AG04450 (cell line): ENCODE measurements around the gene AK5. TPM values are rescaled to one million over a fixed set of nuclear protein-coding genes. Genes with fewer than 3 reads are reported as not detected.

Experiments
- CTCF ChIA-PET: fragments of 300-600, 350-600 bp; formaldehyde crosslinking; extraction: SDS; loops from one replicate; lab custom pipeline; 2022; ENCODE audit warnings: antibody characterized with exemption, inconsistent platforms; lab: Charles Lee
- POLR2A ChIA-PET: fragments of 350-600 bp; formaldehyde crosslinking; extraction: SDS; loops from one replicate; lab custom pipeline; 2021; ENCODE audit warnings: antibody characterized with exemption, inconsistent platforms; lab: Yijun Ruan, JAX
- DNase-seq: peaks from one replicate; pipeline ENCODE4 v3.0.0-alpha.2; 2011; ENCODE audit warnings: low read depth, low spot score
- H3K27ac ChIP-seq: one replicate; pipeline ENCODE4 v1.5.1; 2012; ENCODE audit warnings: low read depth, low read length, control low read depth
- H3K27me3 ChIP-seq: one replicate; pipeline ENCODE4 v1.6.0; 2012; ENCODE audit warnings: low read length; ENCODE audit not compliant: control insufficient read depth, insufficient read depth
- H3K4me3 ChIP-seq: 2 replicates; pipeline ENCODE4 v1.5.1; 2011; ENCODE audit warnings: mild to moderate bottlenecking, low read depth, low read length, control low read depth
- H3K9me3 ChIP-seq: 2 replicates; pipeline ENCODE4 v1.5.1; 2012; ENCODE audit warnings: low read length; ENCODE audit not compliant: control insufficient read depth, insufficient read depth
- polyA plus RNA-seq: library from polyadenylated mRNA; depleted of rRNA; stranded (reverse); fragments of >200 nt; gene quantifications from 2 replicates; pipeline ENCODE4 v1.2.3, GENCODE V29; 2011
- TF ChIP-seq, protein P1 (sequence below): IDR thresholded peaks from 2 replicates; pipeline ENCODE4 v1.5.1; 2011; ENCODE audit warnings: low read depth, low read length, control low read depth, inconsistent platforms

The AK5 gene
- polyA plus RNA-seq, 1 experiment = 45.1 TPM

DNA sequence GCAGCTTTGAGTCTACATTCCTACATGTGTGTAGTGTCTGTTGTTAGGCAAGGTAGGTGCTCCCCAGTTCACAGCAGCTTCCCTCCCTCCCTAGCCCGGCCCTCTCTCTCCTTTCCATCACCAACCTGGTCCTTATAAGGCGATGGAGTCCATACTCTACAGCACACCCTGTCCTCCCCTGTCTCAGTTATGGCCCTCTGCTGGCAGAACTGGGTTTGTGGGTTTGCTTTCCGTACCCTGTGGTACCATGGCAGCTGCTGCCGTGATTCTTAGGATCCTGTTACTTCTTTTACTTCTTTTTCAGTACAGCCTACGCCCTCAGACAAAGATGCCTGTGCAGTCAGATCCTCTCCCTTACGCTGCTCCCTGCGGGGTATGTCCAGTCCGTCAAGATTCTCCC, 31.7 kb downstream of the AK5 start:
- Histone ChIP-seq H3K27me3 (no peaks in the 10 kb centered on the region), H3K27ac (no peak overlapping the region), H3K4me3 (no peak overlapping the region), H3K9me3 (no peaks in the 10 kb centered on the region; the same call in 1 of the 2 replicates)
- POLR2A ChIA-PET = interaction anchor here (0.6 kb wide), 1 partner anchor 58 kb away, joined by 4 read pairs; no protein-coding TSS in a partner anchor
- TF ChIP-seq, protein P1, sequence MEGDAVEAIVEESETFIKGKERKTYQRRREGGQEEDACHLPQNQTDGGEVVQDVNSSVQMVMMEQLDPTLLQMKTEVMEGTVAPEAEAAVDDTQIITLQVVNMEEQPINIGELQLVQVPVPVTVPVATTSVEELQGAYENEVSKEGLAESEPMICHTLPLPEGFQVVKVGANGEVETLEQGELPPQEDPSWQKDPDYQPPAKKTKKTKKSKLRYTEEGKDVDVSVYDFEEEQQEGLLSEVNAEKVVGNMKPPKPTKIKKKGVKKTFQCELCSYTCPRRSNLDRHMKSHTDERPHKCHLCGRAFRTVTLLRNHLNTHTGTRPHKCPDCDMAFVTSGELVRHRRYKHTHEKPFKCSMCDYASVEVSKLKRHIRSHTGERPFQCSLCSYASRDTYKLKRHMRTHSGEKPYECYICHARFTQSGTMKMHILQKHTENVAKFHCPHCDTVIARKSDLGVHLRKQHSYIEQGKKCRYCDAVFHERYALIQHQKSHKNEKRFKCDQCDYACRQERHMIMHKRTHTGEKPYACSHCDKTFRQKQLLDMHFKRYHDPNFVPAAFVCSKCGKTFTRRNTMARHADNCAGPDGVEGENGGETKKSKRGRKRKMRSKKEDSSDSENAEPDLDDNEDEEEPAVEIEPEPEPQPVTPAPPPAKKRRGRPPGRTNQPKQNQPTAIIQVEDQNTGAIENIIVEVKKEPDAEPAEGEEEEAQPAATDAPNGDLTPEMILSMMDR = peak; percentile 45
- CTCF ChIA-PET = interaction anchor here (0.6 to 1.4 kb wide), 4 partner anchors 19 to 813 kb away, joined by 3 to 4 read pairs (median 3); no protein-coding TSS in a partner anchor
- no peak for DNase-seq

- Histone ChIP-seq H3K9me3 (no peaks in the 10 kb centered on the region), H3K27me3 (no peaks in the 10 kb centered on the region), H3K27ac (no peak overlapping the region), H3K4me3 (no peak overlapping the region)
- TF ChIP-seq, protein P1 = no peak
- ChIA-PET POLR2A (no interaction called here), CTCF (no interaction called here)
- no peak for DNase-seq
Observed at GRCh38 chr1:77316006-77316405, 34.2 kb downstream of the AK5 start.

- CTCF ChIA-PET = no interaction called here
- POLR2A ChIA-PET = no interaction called here
- H3K27me3 ChIP-seq = no peaks in the 10 kb centered on the region
- no peak overlapping the region for H3K4me3 ChIP-seq
- TF ChIP-seq, protein P1 = no peak
- no peaks in the 10 kb centered on the region for H3K9me3 ChIP-seq
- no peak overlapping the region for H3K27ac ChIP-seq
- DNase-seq = no peak
Observed at GRCh38 chr1:77316966-77317365, 35.1 kb downstream of the AK5 start.

DNA sequence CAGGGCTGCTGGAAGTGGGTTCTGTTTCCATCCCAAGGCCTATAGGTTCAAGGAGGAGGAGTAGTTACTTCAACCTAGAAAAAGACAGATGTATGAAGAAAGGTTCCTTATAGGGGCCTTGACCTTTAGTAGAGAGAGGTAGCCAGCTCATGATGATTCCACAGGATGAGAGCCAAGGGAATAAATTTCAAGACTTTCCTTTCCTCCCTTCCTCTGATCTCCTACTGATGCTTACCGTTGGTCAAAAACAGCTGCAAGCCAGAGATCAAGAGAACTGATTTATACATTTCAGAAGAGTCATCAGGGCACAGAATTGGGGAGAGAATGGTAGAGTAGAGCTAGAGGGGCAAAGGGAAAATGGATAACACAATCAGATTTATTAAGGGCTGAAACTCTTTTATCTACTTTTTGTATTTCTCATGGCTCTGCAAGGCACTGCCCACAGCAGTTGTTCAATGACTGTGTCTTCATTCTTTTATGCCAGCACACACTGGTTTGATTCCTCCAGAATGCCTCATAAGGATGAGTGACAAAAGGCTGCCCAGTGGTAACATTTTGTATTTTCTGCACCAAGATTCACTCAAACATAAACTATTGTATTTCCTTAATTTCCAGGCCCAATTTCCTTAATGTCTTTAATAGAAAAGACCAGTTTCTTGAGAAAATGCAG, 37.4 kb downstream of the AK5 start:
- ChIA-PET POLR2A (no interaction called here), CTCF (no interaction called here)
- Histone ChIP-seq H3K9me3 (no peaks in the 10 kb centered on the region), H3K27me3 (no peaks in the 10 kb centered on the region), H3K27ac (no peak overlapping the region), H3K4me3 (no peak overlapping the region)
- TF ChIP-seq, protein P1 = no peak
- DNase-seq = no peak

DNA sequence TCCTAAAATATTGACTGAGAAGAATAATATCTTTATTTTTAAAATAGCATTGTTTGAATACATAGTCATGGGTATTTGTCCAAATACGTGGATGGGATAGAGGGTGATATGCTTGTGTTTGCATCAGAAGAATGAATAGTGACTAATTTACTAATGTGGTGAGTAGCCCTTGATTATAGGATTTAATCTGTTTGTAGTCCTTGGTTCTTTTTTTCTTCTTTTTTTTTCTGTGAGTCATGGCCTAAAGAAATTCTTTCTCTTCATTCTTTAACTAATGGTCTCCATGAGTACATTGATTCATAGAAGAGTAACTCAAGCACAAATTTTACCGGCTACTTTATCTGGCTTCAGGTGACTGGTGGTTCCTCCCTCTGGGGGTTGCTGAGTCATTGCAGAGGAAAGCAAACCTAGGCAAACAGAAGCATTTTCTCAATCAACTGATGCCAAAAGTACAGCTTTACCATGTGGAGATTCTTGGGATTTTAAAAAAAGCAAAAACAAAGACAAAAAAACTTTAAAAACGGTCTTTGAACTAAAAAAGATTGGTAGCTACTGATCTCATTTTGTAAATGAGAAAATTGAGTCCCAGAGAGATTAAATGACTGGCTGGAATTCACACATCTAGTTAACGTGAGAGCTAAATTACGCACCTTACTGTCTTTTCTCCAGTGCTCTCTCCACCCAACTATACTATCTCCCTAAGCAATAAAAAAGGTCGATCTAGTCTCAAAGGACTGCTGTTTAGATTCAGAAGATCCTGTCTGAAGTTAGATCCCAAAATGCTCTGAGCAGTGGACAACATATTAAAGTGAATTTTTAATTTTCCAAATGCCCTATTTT, 40.5 kb downstream of the AK5 start:
- TF ChIP-seq, protein P1 = no peak
- no peak overlapping the region for H3K27ac ChIP-seq
- no peaks in the 10 kb centered on the region for H3K9me3 ChIP-seq
- no peaks in the 10 kb centered on the region for H3K27me3 ChIP-seq
- peak; percentile 47 for DNase-seq
- CTCF ChIA-PET = interaction anchor here (0.6 to 0.7 kb wide), 2 partner anchors 11 to 13 kb away, joined by 3 read pairs; no protein-coding TSS in a partner anchor
- POLR2A ChIA-PET = interaction anchor here (0.6 to 0.7 kb wide), 2 partner anchors 24 to 41 kb away, joined by 3 read pairs; partner anchors contain the start of gene AK5
- no peak overlapping the region for H3K4me3 ChIP-seq
